Spleen (tissue), 11 donors: ENCODE results near the gene ZNF862. TPM values are rescaled to one million over a fixed set of nuclear protein-coding genes. Genes with fewer than 3 reads are reported as not detected.

ENCODE experiments used
- DNase-seq: peaks from one replicate; pipeline ENCODE4 v3.0.0-alpha.2; 2020
- H3K27ac ChIP-seq, 8 donors: fragments of 200-600 bp; sonication (generic) in 7 of 8; 1 replicate in 4 of 8; 2 replicates in 4 of 8; pipeline versions ENCODE4 v1.5.0 to v1.8.0; 2016 to 2021; ENCODE audit warnings: inconsistent platforms in 4 of 8, mild to moderate bottlenecking in 4 of 8, moderate library complexity in 1 of 8
- H3K27me3 ChIP-seq, 7 donors: fragments of 200-600 bp; sonication (generic) in 6 of 7; replicated peaks in 1 of 7; 1 replicate in 4 of 7; 2 replicates in 3 of 7; pipeline versions ENCODE4 v1.5.0 to v1.8.0; 2016 to 2021; ENCODE audit warnings: inconsistent platforms in 3 of 7, mild to moderate bottlenecking in 1 of 7
- H3K36me3 ChIP-seq, 6 donors: fragments of 200-600 bp; sonication (generic) in 5 of 6; 1 replicate in 4 of 6; 2 replicates in 2 of 6; pipeline versions ENCODE4 v1.5.0 to v1.8.0; 2016 to 2021; ENCODE audit warnings: inconsistent platforms in 2 of 6
- H3K4me1 ChIP-seq, 6 donors: fragments of 200-600 bp; sonication (generic) in 5 of 6; 1 replicate in 3 of 6; 2 replicates in 3 of 6; pipeline versions ENCODE4 v1.5.0 to v1.8.0; 2016 to 2021; ENCODE audit warnings: inconsistent platforms in 3 of 6
- H3K4me3 ChIP-seq, 8 donors: fragments of 200-600 bp; sonication (generic) in 7 of 8; 1 replicate in 4 of 8; 2 replicates in 4 of 8; pipeline versions ENCODE4 v1.5.0 to v1.8.0; 2016 to 2021; ENCODE audit warnings: inconsistent platforms in 4 of 8, mild to moderate bottlenecking in 4 of 8, moderate library complexity in 2 of 8
- H3K9me3 ChIP-seq, 8 donors: fragments of 200-600 bp; sonication (generic) in 7 of 8; 1 replicate in 4 of 8; 2 replicates in 4 of 8; pipeline versions ENCODE4 v1.5.0 to v1.8.0; 2016 to 2021; ENCODE audit warnings: inconsistent platforms in 4 of 8
- POLR2A ChIP-seq, 3 donors: fragments of 450-650 bp; IDR thresholded peaks; one replicate each; pipeline ENCODE4 v1.5.1; 2017; ENCODE audit warnings: antibody characterized with exemption in 3 of 3, mild to moderate bottlenecking in 1 of 3
- POLR2AphosphoS5 ChIP-seq, 3 donors: sonication (generic); formaldehyde crosslinking; IDR thresholded peaks; one replicate each; pipeline ENCODE4 v1.5.1; 2017; ENCODE audit warnings: antibody characterized with exemption in 3 of 3
- WGBS, 5 donors: extraction: QIAGEN DNeasy Blood & Tissue Kit in 3 of 5; methylation state at CpG; one replicate each; pipeline versions ENCODE4 v1.1.5 to v1.1.7; 2013 to 2018; 5-methylcytosine and 5-hydroxymethylcytosine counted together
- intact Hi-C: fragments of 100-400 bp; cut with DNase I; formaldehyde crosslinking; loops from one replicate; pipeline ENCODE4 v1.15.0; 2023; ENCODE audit warnings: low total_unique reads
- polyA plus RNA-seq, 3 donors: library from polyadenylated mRNA; stranded (reverse); fragments of 200-250 nt; gene quantifications; one replicate each; pipeline ENCODE4 v1.2.1, GENCODE V29; 2013
- total RNA-seq, 7 donors: library from RNA; depleted of rRNA in 3 of 7; stranded (reverse); fragments of >200 nt in 3 of 7; fragmentation: NEBNext Ultra II Directional in 4 of 7; extraction: Animal tissue kit (Norgen Biotek cat#: 25700) in 4 of 7; gene quantifications; one replicate each; pipeline versions ENCODE4 v1.1.0 to v1.2.1, GENCODE V29; 2016 to 2021
- TF ChIP-seq, protein P1 (sequence below), 11 experiments: fragments of 200-600 bp in 7 of 11; fragments of 450-650 bp in 4 of 11; sonication (generic) in 4 of 11; IDR thresholded peaks in 8 of 11; conservative IDR thresholded peaks in 3 of 11; 1 replicate in 7 of 11; 2 replicates in 4 of 11; pipeline versions ENCODE4 v1.4.0 to v1.8.0; 2016 to 2021; ENCODE audit warnings: antibody characterized with exemption in 11 of 11, inconsistent platforms in 4 of 11, mild to moderate bottlenecking in 1 of 11
- donor health status: healthy with polysubstance abuse.
- donor health status: DM: no; HTN: no; CAD: no; lungs with moderate emphysema.
- donor health status: DM: no; HTN: no; CAD: no.
- donor health status: Bipolar disorder and iron deficiency.
- donor health status: healthy.
- donor health status: DM: no; HTN: no; CAD: no.
- donor health status: DM: yes; HTN: yes; CAD: no.

The ZNF862 gene
- total and polyA plus RNA-seq, 10 donors, result 4.4 to 39.8 (median 25.4) TPM

DNA sequence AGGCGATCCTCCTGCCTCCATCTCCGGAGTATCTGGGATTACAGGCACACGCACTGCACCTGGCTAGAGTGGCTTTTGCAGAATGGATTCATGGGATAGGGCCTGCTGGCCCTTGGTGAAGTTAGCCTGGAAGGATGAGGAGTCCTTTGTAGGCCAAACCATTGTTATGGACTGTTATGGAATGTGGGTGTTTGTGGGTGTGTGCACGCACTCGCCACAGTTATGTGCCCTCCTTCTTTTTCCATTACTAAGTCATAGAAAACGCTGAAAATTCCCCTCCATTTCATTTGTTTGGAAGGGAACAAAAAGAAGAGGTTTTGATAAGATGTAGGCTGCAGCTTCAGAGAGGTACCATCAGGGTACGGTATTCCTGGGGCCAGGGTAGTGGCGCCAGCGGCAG is 15.0 kb downstream of the ZNF862 start:
- Histone ChIP-seq H3K4me1 (peaks cover 0 to 17% (median 3%) of the 10 kb centered on the region in 6 donors), H3K9me3 (no peaks in the 10 kb centered on the region), H3K27ac (no peak overlapping the region), H3K27me3 (no peaks in the 10 kb centered on the region), H3K36me3 (peaks cover 0 to 76% (median 6%) of the 10 kb centered on the region in 6 donors), H3K4me3 (no peak overlapping the region)
- DNase-seq, result no peak
- TF ChIP-seq, protein P1, sequence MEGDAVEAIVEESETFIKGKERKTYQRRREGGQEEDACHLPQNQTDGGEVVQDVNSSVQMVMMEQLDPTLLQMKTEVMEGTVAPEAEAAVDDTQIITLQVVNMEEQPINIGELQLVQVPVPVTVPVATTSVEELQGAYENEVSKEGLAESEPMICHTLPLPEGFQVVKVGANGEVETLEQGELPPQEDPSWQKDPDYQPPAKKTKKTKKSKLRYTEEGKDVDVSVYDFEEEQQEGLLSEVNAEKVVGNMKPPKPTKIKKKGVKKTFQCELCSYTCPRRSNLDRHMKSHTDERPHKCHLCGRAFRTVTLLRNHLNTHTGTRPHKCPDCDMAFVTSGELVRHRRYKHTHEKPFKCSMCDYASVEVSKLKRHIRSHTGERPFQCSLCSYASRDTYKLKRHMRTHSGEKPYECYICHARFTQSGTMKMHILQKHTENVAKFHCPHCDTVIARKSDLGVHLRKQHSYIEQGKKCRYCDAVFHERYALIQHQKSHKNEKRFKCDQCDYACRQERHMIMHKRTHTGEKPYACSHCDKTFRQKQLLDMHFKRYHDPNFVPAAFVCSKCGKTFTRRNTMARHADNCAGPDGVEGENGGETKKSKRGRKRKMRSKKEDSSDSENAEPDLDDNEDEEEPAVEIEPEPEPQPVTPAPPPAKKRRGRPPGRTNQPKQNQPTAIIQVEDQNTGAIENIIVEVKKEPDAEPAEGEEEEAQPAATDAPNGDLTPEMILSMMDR (IDR thresholded peaks at IDR 0.05 in 8 of 11, conservative IDR thresholded peaks at IDR 0.05 in 3 of 11), result no peak
- no peak for TF ChIP-seq POLR2AphosphoS5 (IDR thresholded peaks at IDR 0.05)
- no peak for TF ChIP-seq POLR2A (IDR thresholded peaks at IDR 0.05)
- 90 to 97% (median 96%) methylated on average over 9 of the region's 9 CpGs for WGBS, 5 donors
- intact Hi-C loops, result no loop called here

DNA sequence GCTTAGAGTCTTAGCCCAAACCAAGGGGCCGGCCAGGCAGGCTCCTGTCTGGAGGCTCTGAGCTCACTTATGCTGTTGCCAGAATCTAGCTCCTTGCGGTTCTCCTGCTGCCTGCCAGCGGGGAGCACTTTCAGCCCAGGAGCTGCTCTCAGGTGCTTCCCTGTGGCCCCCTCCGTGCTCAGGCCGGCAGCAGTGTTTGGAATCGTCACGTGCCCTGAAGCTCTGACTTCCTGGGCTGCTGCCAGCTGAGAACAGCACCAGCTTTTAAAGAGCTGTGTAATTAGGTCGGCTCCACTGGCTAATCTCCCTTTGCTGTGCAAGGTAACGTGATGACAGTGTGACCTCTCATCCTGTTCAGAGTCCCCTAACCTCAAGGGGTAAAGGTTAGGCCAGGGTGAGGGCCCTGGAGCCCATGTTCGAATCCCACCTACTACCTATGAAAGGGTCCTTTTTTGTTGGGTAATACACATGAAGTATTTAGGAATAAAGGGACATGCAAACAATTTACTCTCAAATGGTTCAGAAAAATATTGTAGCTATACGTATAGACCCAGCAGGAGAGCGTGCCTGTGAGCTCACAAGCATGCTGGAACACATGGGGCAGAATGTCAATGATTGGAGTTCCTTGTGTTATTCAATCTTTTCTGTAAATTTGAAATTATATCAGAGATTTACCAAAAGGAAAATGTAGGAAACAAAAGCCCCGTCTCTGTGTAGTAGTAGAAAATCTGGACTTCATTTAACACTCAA is 16.6 kb downstream of the ZNF862 start:
- TF ChIP-seq POLR2A (IDR thresholded peaks at IDR 0.05) (no peak), POLR2AphosphoS5 (IDR thresholded peaks at IDR 0.05) (peak in 1 of 3 donors; percentile 14)
- Histone ChIP-seq H3K36me3 (peaks cover 0 to 78% (median 8%) of the 10 kb centered on the region in 6 donors), H3K27ac (no peak overlapping the region), H3K4me3 (no peak overlapping the region), H3K27me3 (no peaks in the 10 kb centered on the region), H3K9me3 (no peaks in the 10 kb centered on the region), H3K4me1 (peaks cover 0 to 17% (median 3%) of the 10 kb centered on the region in 6 donors)
- 64 to 82% (median 74%) methylated on average over 13 of the region's 13 CpGs for WGBS, 5 donors
- DNase-seq, result no peak
- intact Hi-C loops, result no loop called here

DNA sequence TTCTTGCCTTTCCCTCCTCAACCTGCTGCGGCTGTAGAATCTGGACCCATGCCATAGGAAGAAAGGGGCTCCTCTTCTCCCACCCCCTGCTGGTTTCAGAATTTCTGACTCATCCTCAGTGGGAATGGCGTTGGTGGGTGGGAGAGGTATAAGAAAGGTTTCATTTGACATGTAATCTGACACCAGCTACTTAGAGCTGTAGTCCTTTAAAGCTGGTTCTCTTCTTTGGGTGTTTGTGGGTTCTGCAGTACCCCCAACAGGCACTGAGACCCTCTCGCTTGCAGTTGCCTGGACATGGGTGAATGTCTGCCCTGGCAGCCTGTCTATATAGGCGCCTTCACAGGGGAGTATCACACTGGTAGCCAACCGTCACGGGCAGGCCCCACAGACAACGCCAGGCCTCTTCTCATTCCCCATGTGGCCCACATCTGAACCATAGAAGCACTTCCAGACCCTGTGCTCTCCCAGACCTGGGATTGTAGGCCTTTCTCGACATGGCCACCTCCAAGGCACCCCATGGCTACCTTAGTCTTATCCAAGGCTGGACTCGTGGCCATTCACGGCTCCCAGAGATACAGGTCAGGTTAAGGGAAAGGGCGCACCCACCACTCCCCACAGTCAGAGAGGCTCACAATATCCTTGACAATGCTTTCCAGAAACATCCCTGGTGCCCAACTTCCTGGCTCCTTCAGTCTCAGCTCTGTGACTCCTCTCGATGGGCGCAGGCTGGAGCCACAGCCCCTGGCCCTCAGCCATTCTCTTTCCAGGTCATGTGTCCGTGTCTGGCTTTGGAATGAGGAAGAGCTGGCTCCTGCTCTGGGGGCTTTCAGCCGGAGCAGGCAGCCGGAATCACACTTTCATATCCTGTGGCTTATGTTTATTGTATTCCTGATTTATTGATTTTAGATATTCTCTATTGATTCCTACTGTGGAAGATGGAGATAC is 17.5 kb downstream of the ZNF862 start:
- peaks cover 0 to 78% (median 15%) of the 10 kb centered on the region in 6 donors for H3K36me3 ChIP-seq
- no peaks in the 10 kb centered on the region for H3K27me3 ChIP-seq
- no peak overlapping the region for H3K4me3 ChIP-seq
- no peak for DNase-seq
- intact Hi-C loops, result no loop called here
- TF ChIP-seq POLR2AphosphoS5 (IDR thresholded peaks at IDR 0.05) (no peak), POLR2A (IDR thresholded peaks at IDR 0.05) (no peak)
- TF ChIP-seq, protein P1 (IDR thresholded peaks at IDR 0.05 in 8 of 11, conservative IDR thresholded peaks at IDR 0.05 in 3 of 11), result no peak
- H3K9me3 ChIP-seq, result no peaks in the 10 kb centered on the region
- H3K4me1 ChIP-seq, result peaks cover 0 to 17% (median 3%) of the 10 kb centered on the region in 6 donors
- no peak overlapping the region for H3K27ac ChIP-seq
- WGBS, 5 donors, result 82 to 91% (median 89%) methylated on average over 11 to 16 of the region's 16 CpGs

DNA sequence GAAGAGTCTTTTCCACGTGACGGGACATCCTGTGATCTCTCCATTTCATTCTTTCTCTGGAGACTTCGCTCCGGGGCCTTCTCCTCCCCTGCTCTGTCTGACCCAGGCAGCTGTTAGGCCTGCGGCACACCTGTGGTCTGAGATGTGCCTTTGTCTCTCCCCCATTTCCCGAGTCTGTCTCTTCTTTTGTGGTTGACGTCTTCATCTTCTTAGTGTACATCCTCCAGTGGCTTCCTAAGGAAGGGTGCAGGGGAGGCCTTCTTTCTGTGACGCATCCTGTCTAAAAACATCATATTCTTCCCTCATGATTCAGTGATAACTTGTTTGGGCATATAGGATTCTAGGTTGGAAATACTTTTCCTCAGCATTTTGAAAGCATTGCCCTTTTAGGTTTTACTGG is 18.4 kb downstream of the ZNF862 start:
- H3K27ac ChIP-seq, result no peak overlapping the region
- TF ChIP-seq POLR2A (IDR thresholded peaks at IDR 0.05), result no peak
- TF ChIP-seq, protein P1 (IDR thresholded peaks at IDR 0.05 in 8 of 11, conservative IDR thresholded peaks at IDR 0.05 in 3 of 11), result no peak
- TF ChIP-seq POLR2AphosphoS5 (IDR thresholded peaks at IDR 0.05), result no peak
- no peak for DNase-seq
- H3K9me3 ChIP-seq, result no peaks in the 10 kb centered on the region
- intact Hi-C loops, result no loop called here
- H3K27me3 ChIP-seq, result no peaks in the 10 kb centered on the region
- H3K4me3 ChIP-seq, result no peak overlapping the region
- peaks cover 0 to 85% (median 25%) of the 10 kb centered on the region in 6 donors for H3K36me3 ChIP-seq
- H3K4me1 ChIP-seq, result peaks cover 0 to 17% (median 3%) of the 10 kb centered on the region in 6 donors
- 65 to 82% (median 79%) methylated on average over 8 of the region's 8 CpGs for WGBS, 5 donors
